Neural cell (in vitro differentiated cells): Measurements from ENCODE around the gene NOTCH3. TPM values are rescaled to one million over a fixed set of nuclear protein-coding genes. Genes with fewer than 3 reads are reported as not detected.

ENCODE experiments used
- H2AFZ ChIP-seq: fragments of 200-600, 300-800 bp; sonication (generic), shearing (Covaris generic); 2 replicates; pipeline ENCODE4 v1.6.0; 2014; ENCODE audit warnings: low read depth, mild to moderate bottlenecking, antibody characterized with exemption, low read length, moderate library complexity
- H3F3A ChIP-seq: fragments of 200-600 bp; shearing (Covaris generic); 2 replicates; pipeline ENCODE4 v1.6.1; 2016; ENCODE audit warnings: mild to moderate bottlenecking, moderate library complexity, mixed read lengths, antibody characterized with exemption, low read length; ENCODE audit not compliant: insufficient read depth, poor library complexity, severe bottlenecking
- H3K27ac ChIP-seq: fragments of 200-600, 300-800 bp; sonication (generic), shearing (Covaris generic); 2 replicates; pipeline ENCODE4 v1.5.1; 2014; ENCODE audit warnings: mild to moderate bottlenecking, low read length, moderate library complexity
- H3K27me3 ChIP-seq: fragments of 300-800, 200-600 bp; sonication (generic), shearing (Covaris generic); 2 replicates; pipeline ENCODE4 v1.6.0; 2014; ENCODE audit warnings: mild to moderate bottlenecking, low read depth, low read length, moderate library complexity; ENCODE audit not compliant: insufficient read depth
- H3K36me3 ChIP-seq: fragments of 300-800, 200-600 bp; sonication (generic), shearing (Covaris generic); 2 replicates; pipeline ENCODE4 v1.5.1; 2014; ENCODE audit warnings: mild to moderate bottlenecking, antibody characterized with exemption, low read length, moderate library complexity; ENCODE audit not compliant: insufficient read depth
- H3K4me2 ChIP-seq: fragments of 300-800, 200-600 bp; sonication (generic), shearing (Covaris generic); 2 replicates; pipeline ENCODE4 v1.6.0; 2014; ENCODE audit warnings: mild to moderate bottlenecking, low read length
- H3K4me3 ChIP-seq: fragments of 300-800, 200-600 bp; sonication (generic), shearing (Covaris generic); 2 replicates; pipeline ENCODE4 v1.5.1; 2014; ENCODE audit warnings: mild to moderate bottlenecking, low read length, moderate library complexity
- H3K79me2 ChIP-seq: fragments of 200-600 bp; shearing (Covaris generic); replicated peaks from 2 replicates; pipeline ENCODE4 v1.6.0; 2014; ENCODE audit warnings: mild to moderate bottlenecking, low read length, moderate library complexity; ENCODE audit not compliant: insufficient read depth
- H3K9ac ChIP-seq: fragments of 300-800, 200-600 bp; sonication (generic), shearing (Covaris generic); 2 replicates; pipeline ENCODE4 v1.6.1; 2016; ENCODE audit warnings: mild to moderate bottlenecking, low read length, mixed read lengths
- H3K9me2 ChIP-seq: fragments of 200-600 bp; shearing (Covaris generic); 2 replicates; pipeline ENCODE4 v1.6.1; 2016; ENCODE audit warnings: mild to moderate bottlenecking, low read length, mixed read lengths; ENCODE audit not compliant: insufficient read depth
- H3K9me3 ChIP-seq: fragments of 200-600, 300-800 bp; sonication (generic), shearing (Covaris generic); 2 replicates; pipeline ENCODE4 v1.6.1; 2016; ENCODE audit warnings: mild to moderate bottlenecking, mixed run types, low read length, moderate library complexity, mixed read lengths
- H4K20me1 ChIP-seq: fragments of 200-600 bp; shearing (Covaris generic); 2 replicates; pipeline ENCODE4 v1.6.1; 2016; ENCODE audit warnings: mild to moderate bottlenecking, mixed run types; ENCODE audit not compliant: insufficient read depth
- EP300 ChIP-seq: fragments of 450-650 bp; conservative IDR thresholded peaks from 2 replicates; pipeline ENCODE4 v1.6.1; 2014; ENCODE audit warnings: antibody characterized with exemption, mild to moderate bottlenecking, moderate library complexity; ENCODE audit not compliant: poor library complexity, severe bottlenecking
- EZH2 ChIP-seq: fragments of 200-600, 300-800 bp; shearing (Covaris generic), sonication (generic); IDR thresholded peaks from 2 replicates; pipeline ENCODE4 v1.6.1; 2014; ENCODE audit warnings: antibody characterized with exemption, low read length, borderline replicate concordance, mild to moderate bottlenecking; ENCODE audit not compliant: insufficient read depth, poor library complexity, severe bottlenecking
- MXI1 ChIP-seq: fragments of 450-650 bp; conservative IDR thresholded peaks from 2 replicates; pipeline ENCODE4 v1.6.1; 2014; ENCODE audit warnings: antibody characterized with exemption, mild to moderate bottlenecking; ENCODE audit not compliant: poor library complexity, severe bottlenecking
- POLR2AphosphoS5 ChIP-seq: IDR thresholded peaks from 2 replicates; pipeline ENCODE4 v1.6.1; 2012
- RAD21 ChIP-seq: fragments of 450-650 bp; conservative IDR thresholded peaks from 2 replicates; pipeline ENCODE4 v1.6.1; 2014; ENCODE audit warnings: antibody characterized with exemption, mild to moderate bottlenecking, moderate library complexity
- SMC3 ChIP-seq: fragments of 450-650 bp; conservative IDR thresholded peaks from 2 replicates; pipeline ENCODE4 v1.6.1; 2014; ENCODE audit warnings: antibody characterized with exemption, mild to moderate bottlenecking, moderate library complexity; ENCODE audit not compliant: poor library complexity
- TAF1 ChIP-seq: IDR thresholded peaks from 2 replicates; pipeline ENCODE4 v1.6.1; 2012; ENCODE audit warnings: low read depth
- polyA plus RNA-seq: library from polyadenylated mRNA; depleted of rRNA; stranded (reverse); fragments of >200 nt; gene quantifications from 2 replicates; pipeline ENCODE4 v1.2.3, GENCODE V29; 2014
- TF ChIP-seq, protein P1 (sequence below): IDR thresholded peaks from 2 replicates; pipeline ENCODE4 v1.6.1; 2012; ENCODE audit warnings: borderline replicate concordance
- TF ChIP-seq, protein P2 (sequence below): fragments of 450-650 bp; IDR thresholded peaks from 2 replicates; pipeline ENCODE4 v1.5.1; 2014; ENCODE audit warnings: antibody characterized with exemption, mild to moderate bottlenecking, moderate library complexity; ENCODE audit not compliant: poor library complexity, severe bottlenecking

The NOTCH3 gene
- polyA plus RNA-seq, 1 donor from 2014 or later = 0.21 TPM

DNA sequence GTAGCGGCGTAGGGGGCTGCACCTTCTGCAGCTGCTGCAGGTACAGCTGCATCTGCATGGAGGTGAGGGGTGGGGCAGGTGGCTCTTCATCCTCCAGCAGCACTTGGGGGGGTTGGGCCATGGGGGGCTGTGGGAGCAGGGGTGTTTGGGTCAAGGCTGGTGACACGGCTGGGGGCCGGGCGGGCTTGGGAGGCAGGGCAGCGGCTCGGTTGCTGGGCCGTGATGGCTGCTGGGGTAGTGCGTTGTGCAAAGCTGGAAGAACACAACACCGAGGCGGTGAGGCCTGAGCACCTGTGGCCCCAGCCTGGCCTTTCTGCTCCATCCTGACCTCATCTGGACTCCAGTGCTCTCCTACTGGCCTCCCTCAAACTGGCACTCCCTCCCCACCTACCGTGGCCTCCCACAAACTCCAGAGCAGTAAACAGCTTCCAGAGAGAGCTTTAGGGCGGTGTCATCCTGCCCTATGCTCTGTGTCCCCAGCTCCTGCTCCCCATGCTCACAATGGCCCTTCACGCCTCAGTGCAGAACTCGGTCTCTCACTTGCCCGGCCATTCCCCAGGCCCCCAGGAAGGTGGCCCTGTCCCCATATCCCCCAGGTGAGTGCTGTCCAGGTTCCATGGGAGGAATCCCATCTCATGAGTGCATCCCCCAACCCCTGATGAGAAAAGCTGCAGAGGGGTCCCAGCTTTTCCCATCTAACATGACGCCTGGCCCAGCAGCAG lies 42.6 kb upstream of the NOTCH3 start:
- TF ChIP-seq, protein P1, sequence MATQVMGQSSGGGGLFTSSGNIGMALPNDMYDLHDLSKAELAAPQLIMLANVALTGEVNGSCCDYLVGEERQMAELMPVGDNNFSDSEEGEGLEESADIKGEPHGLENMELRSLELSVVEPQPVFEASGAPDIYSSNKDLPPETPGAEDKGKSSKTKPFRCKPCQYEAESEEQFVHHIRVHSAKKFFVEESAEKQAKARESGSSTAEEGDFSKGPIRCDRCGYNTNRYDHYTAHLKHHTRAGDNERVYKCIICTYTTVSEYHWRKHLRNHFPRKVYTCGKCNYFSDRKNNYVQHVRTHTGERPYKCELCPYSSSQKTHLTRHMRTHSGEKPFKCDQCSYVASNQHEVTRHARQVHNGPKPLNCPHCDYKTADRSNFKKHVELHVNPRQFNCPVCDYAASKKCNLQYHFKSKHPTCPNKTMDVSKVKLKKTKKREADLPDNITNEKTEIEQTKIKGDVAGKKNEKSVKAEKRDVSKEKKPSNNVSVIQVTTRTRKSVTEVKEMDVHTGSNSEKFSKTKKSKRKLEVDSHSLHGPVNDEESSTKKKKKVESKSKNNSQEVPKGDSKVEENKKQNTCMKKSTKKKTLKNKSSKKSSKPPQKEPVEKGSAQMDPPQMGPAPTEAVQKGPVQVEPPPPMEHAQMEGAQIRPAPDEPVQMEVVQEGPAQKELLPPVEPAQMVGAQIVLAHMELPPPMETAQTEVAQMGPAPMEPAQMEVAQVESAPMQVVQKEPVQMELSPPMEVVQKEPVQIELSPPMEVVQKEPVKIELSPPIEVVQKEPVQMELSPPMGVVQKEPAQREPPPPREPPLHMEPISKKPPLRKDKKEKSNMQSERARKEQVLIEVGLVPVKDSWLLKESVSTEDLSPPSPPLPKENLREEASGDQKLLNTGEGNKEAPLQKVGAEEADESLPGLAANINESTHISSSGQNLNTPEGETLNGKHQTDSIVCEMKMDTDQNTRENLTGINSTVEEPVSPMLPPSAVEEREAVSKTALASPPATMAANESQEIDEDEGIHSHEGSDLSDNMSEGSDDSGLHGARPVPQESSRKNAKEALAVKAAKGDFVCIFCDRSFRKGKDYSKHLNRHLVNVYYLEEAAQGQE = no peak
- no peak for TF ChIP-seq SMC3
- TF ChIP-seq EZH2 = no peak
- no peak for TF ChIP-seq POLR2AphosphoS5
- no peak for TF ChIP-seq RAD21
- TF ChIP-seq, protein P2, sequence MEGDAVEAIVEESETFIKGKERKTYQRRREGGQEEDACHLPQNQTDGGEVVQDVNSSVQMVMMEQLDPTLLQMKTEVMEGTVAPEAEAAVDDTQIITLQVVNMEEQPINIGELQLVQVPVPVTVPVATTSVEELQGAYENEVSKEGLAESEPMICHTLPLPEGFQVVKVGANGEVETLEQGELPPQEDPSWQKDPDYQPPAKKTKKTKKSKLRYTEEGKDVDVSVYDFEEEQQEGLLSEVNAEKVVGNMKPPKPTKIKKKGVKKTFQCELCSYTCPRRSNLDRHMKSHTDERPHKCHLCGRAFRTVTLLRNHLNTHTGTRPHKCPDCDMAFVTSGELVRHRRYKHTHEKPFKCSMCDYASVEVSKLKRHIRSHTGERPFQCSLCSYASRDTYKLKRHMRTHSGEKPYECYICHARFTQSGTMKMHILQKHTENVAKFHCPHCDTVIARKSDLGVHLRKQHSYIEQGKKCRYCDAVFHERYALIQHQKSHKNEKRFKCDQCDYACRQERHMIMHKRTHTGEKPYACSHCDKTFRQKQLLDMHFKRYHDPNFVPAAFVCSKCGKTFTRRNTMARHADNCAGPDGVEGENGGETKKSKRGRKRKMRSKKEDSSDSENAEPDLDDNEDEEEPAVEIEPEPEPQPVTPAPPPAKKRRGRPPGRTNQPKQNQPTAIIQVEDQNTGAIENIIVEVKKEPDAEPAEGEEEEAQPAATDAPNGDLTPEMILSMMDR = no peak
- no peak for TF ChIP-seq MXI1
- no peak for TF ChIP-seq TAF1
- TF ChIP-seq EP300 = no peak

DNA sequence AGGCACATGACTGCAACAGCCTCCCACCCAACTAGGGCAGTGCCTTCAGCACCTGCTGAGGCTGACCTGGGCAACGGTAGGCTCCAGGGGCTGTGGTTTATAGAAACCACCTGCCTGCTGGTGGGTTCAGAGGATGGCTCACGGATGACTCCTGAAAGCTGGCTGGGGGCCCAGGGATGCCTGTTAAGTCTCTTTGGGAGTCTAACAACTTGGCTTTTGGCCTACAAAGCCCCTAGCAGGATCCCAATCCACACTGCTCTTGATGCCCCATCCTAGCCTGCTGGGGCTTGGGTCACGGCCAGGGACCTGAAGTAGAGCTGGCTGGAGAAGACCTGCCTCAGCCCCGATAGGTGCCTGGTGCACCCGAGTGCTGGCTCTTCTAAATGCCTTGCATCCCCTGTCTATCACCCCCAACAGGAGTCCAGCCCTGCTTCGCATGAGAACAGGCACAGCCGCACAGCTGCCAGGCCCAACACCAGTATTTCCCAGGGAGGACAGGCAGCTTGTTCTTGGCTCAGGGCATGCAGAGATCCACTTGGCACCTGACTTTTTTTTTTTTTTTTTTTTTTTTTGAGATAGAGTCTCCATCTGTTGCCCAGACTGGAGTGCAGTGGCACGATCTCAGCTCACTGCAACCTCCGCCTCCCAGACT lies 40.6 kb upstream of the NOTCH3 start:
- no peaks in the 10 kb centered on the region for H3K9me3 ChIP-seq
- TF ChIP-seq MXI1 = no peak
- TF ChIP-seq, protein P2 = no peak
- no peak for TF ChIP-seq SMC3
- no peaks in the 10 kb centered on the region for H3K27me3 ChIP-seq
- no peaks in the 10 kb centered on the region for H3K36me3 ChIP-seq
- no peaks in the 10 kb centered on the region for H3K9me2 ChIP-seq
- H3K9ac ChIP-seq = no peak overlapping the region
- H3K4me3 ChIP-seq = no peak overlapping the region
- H3K4me2 ChIP-seq = no peak overlapping the region
- no peaks in the 10 kb centered on the region for H3F3A ChIP-seq
- H2AFZ ChIP-seq = no peak overlapping the region
- no peaks in the 10 kb centered on the region for H4K20me1 ChIP-seq
- no peak overlapping the region for H3K27ac ChIP-seq
- no peaks in the 10 kb centered on the region for H3K79me2 ChIP-seq

More for the DNA sequence above, 42.6 kb upstream of the NOTCH3 start:
- H4K20me1 ChIP-seq = no peaks in the 10 kb centered on the region
- no peaks in the 10 kb centered on the region for H3F3A ChIP-seq
- H3K9me2 ChIP-seq = no peaks in the 10 kb centered on the region
- H3K9me3 ChIP-seq = no peaks in the 10 kb centered on the region
- no peaks in the 10 kb centered on the region for H3K79me2 ChIP-seq
- H3K27ac ChIP-seq = no peak overlapping the region
- H3K4me3 ChIP-seq = no peak overlapping the region
- no peaks in the 10 kb centered on the region for H3K27me3 ChIP-seq
- no peak overlapping the region for H3K9ac ChIP-seq
- H2AFZ ChIP-seq = no peak overlapping the region
- no peak overlapping the region for H3K4me2 ChIP-seq
- peaks cover 4% of the 10 kb centered on the region for H3K36me3 ChIP-seq
